HepG2 (cell line): Measurements from ENCODE around the gene ATP5PB. TPM values are rescaled to one million over a fixed set of nuclear protein-coding genes. Genes with fewer than 3 reads are reported as not detected.

ENCODE experiments used
- AKAP8 ChIP-seq: sonication (generic); formaldehyde crosslinking; IDR thresholded peaks from 2 replicates; pipeline ENCODE4 v1.5.1; 2020; ENCODE audit warnings: mild to moderate bottlenecking, missing genetic modification reagents
- DNMT1 ChIP-seq: sonication (generic); formaldehyde crosslinking; IDR thresholded peaks from 2 replicates; pipeline ENCODE4 v1.5.1; 2020; ENCODE audit warnings: mild to moderate bottlenecking, missing genetic modification reagents
- FOSL2 ChIP-seq: sonication (generic); formaldehyde crosslinking; IDR thresholded peaks from 2 replicates; pipeline ENCODE4 v1.4.0; 2020; ENCODE audit warnings: missing genetic modification reagents
- MBD4 ChIP-seq: IDR thresholded peaks from 2 replicates; pipeline ENCODE4 v1.6.1; 2012; ENCODE audit warnings: low read length, inconsistent platforms, borderline replicate concordance
- MXD4 ChIP-seq: IDR thresholded peaks from 2 replicates; pipeline ENCODE4 v1.6.1; 2016; ENCODE audit warnings: mild to moderate bottlenecking, missing biosample characterization, missing genetic modification reagents
- ONECUT2 ChIP-seq: sonication (generic); formaldehyde crosslinking; IDR thresholded peaks from 2 replicates; pipeline ENCODE4 v1.4.0; 2020; ENCODE audit warnings: missing genetic modification reagents
- SALL1 ChIP-seq: sonication (generic); formaldehyde crosslinking; IDR thresholded peaks from 2 replicates; pipeline ENCODE4 v1.8.0; 2022; ENCODE audit warnings: mild to moderate bottlenecking, missing genetic modification reagents
- SMC3 ChIP-seq: IDR thresholded peaks from 2 replicates; pipeline ENCODE4 v1.6.1; 2011; ENCODE audit warnings: low read length, improper control_type of control experiment
- SRY ChIP-seq: sonication (generic); formaldehyde crosslinking; IDR thresholded peaks from 2 replicates; pipeline ENCODE4 v1.8.0; 2022; ENCODE audit warnings: mild to moderate bottlenecking, missing genetic modification reagents
- TAF1 ChIP-seq: sonication (generic); formaldehyde crosslinking; IDR thresholded peaks from 2 replicates; pipeline ENCODE4 v1.4.0; 2020; ENCODE audit warnings: missing genetic modification reagents
- TBX2 ChIP-seq: sonication (generic); formaldehyde crosslinking; IDR thresholded peaks from 2 replicates; pipeline ENCODE4 v1.5.0; 2020; ENCODE audit warnings: missing genetic modification reagents, mild to moderate bottlenecking, borderline replicate concordance
- ZHX1 ChIP-seq: sonication (generic); formaldehyde crosslinking; IDR thresholded peaks from 2 replicates; pipeline ENCODE4 v1.8.1; 2022; ENCODE audit warnings: low read depth, mild to moderate bottlenecking, missing genetic modification reagents
- ZNF20 ChIP-seq: sonication (generic); formaldehyde crosslinking; IDR thresholded peaks from 2 replicates; pipeline ENCODE4 v1.4.0; 2020; ENCODE audit warnings: mild to moderate bottlenecking, moderate library complexity, missing genetic modification reagents
- ZNF570 ChIP-seq: sonication (generic); formaldehyde crosslinking; IDR thresholded peaks from 2 replicates; pipeline ENCODE4 v1.4.0; 2020; ENCODE audit warnings: mild to moderate bottlenecking, missing genetic modification reagents, borderline replicate concordance
- ZSCAN31 ChIP-seq: sonication (generic); formaldehyde crosslinking; IDR thresholded peaks from 2 replicates; pipeline ENCODE4 v1.5.0; 2020; ENCODE audit warnings: low read depth, mild to moderate bottlenecking, missing genetic modification reagents
- ZSCAN5A ChIP-seq: sonication (generic); formaldehyde crosslinking; IDR thresholded peaks from 2 replicates; pipeline ENCODE4 v1.8.0; 2022; ENCODE audit warnings: mild to moderate bottlenecking, missing genetic modification reagents, borderline replicate concordance
- polyA plus RNA-seq, 8 experiments: library from polyadenylated mRNA; depleted of rRNA in 3 of 8; stranded (reverse) in 7 of 8; unstranded in 1 of 8; fragments of >200 nt; fragmentation: Illumina TruSeq in 4 of 8; extraction: Trizol in 4 of 8; gene quantifications; 2 replicates each; pipeline versions ENCODE4 v1.2.1 to v1.2.3, GENCODE V29; 2011 to 2016; ENCODE audit warnings: low read depth in 4 of 8, missing spikeins in 1 of 8, mixed read lengths in 1 of 8; ENCODE audit not compliant: insufficient read depth in 1 of 8
- total RNA-seq, 5 experiments: library from RNA; depleted of rRNA; stranded (reverse); fragments of >200 nt; fragmentation: Illumina TruSeq; extraction: Trizol; gene quantifications; 2 replicates each; pipeline ENCODE4 v1.2.3, GENCODE V29; 2016; ENCODE audit warnings: low read depth in 1 of 5
- TF ChIP-seq, protein P1 (sequence below): sonication (generic); formaldehyde crosslinking; IDR thresholded peaks from 2 replicates; pipeline ENCODE4 v1.8.1; 2023; ENCODE audit warnings: mild to moderate bottlenecking, missing genetic modification reagents, borderline replicate concordance
- TF ChIP-seq, protein P2 (sequence below): sonication (generic); formaldehyde crosslinking; IDR thresholded peaks from 2 replicates; pipeline ENCODE4 v1.5.1; 2020; ENCODE audit warnings: missing genetic modification reagents, mild to moderate bottlenecking, borderline replicate concordance
- TF ChIP-seq, protein P3 (sequence below): sonication (generic); formaldehyde crosslinking; IDR thresholded peaks from 2 replicates; pipeline ENCODE4 v1.9.0; 2021; ENCODE audit warnings: missing genetic modification reagents, mild to moderate bottlenecking, borderline replicate concordance
- TF ChIP-seq, protein P4 (sequence below): sonication (generic); formaldehyde crosslinking; IDR thresholded peaks from 2 replicates; pipeline ENCODE4 v1.5.0; 2020; ENCODE audit warnings: mild to moderate bottlenecking, missing genetic modification reagents

Gene ATP5PB
- total and polyA plus RNA-seq, 2 of the 13 experiments (the other 11 are each of a cell fraction or from before 2014, with no cell fraction given), result 297 to 541 TPM

DNA sequence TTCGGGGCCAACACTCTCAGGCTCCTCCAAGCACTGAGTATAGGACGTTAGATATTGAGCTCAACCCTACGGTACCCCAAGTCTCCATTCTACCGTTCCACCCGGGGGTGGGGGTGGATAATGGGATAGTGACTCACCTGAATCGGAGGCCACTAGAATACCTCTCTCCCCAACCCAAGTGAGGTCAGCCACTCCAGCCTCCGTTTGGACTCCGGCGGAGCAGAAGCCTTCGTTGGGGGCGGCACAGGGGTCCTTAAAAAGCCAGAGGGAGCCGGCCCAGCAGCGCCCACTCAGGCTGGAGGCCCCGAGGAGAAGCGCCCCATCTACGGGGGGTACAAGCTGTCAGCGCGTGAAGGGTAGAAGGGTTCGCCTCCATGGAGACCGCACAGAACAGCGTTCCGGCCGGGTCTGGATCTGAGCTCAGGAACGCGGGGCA lies 764 bp upstream of the ATP5PB start (continued):
- TF ChIP-seq FOSL2 (CRISPR knock-in tag) (peak; percentile 30; the same call in 1 of the 2 replicates), TBX2 (CRISPR knock-in tag) (no peak), ZNF570 (no peak), SRY (0 out of 2 replicates have a peak, but pooled peaks have one; percentile 32), MXD4 (no peak), ZSCAN5A (CRISPR knock-in tag) (no peak), ONECUT2 (CRISPR knock-in tag) (no peak), DNMT1 (no peak), SMC3 (no peak), MBD4 (no peak), TAF1 (CRISPR knock-in tag) (peak; percentile 2; the same call in 1 of the 2 replicates), ZNF20 (no peak), SALL1 (CRISPR knock-in tag) (no peak), ZHX1 (no peak), AKAP8 (CRISPR knock-in tag) (no peak), ZSCAN31 (CRISPR knock-in tag) (0 out of 2 replicates have a peak, but pooled peaks have one; percentile 31)
- TF ChIP-seq, protein P1, sequence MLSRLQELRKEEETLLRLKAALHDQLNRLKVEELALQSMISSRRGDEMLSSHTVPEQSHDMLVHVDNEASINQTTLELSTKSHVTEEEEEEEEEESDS (CRISPR knock-in tag), result no peak
- TF ChIP-seq, protein P2, sequence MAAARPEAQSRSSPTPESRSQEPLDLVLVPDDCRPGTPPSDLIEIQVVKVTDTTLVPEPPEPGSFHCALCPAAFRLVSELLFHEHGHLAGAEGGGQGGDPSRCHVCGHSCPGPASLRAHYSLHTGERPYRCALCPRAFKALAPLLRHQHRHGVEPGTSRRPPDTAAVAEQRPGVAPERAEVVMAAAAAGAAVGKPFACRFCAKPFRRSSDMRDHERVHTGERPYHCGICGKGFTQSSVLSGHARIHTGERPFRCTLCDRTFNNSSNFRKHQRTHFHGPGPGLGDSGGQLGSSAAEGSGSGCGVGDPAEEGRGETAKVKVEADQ (CRISPR knock-in tag), result no peak
- TF ChIP-seq, protein P3, sequence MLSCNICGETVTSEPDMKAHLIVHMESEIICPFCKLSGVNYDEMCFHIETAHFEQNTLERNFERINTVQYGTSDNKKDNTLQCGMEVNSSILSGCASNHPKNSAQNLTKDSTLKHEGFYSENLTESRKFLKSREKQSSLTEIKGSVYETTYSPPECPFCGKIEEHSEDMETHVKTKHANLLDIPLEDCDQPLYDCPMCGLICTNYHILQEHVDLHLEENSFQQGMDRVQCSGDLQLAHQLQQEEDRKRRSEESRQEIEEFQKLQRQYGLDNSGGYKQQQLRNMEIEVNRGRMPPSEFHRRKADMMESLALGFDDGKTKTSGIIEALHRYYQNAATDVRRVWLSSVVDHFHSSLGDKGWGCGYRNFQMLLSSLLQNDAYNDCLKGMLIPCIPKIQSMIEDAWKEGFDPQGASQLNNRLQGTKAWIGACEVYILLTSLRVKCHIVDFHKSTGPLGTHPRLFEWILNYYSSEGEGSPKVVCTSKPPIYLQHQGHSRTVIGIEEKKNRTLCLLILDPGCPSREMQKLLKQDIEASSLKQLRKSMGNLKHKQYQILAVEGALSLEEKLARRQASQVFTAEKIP (CRISPR knock-in tag), result no peak
- TF ChIP-seq, protein P4, sequence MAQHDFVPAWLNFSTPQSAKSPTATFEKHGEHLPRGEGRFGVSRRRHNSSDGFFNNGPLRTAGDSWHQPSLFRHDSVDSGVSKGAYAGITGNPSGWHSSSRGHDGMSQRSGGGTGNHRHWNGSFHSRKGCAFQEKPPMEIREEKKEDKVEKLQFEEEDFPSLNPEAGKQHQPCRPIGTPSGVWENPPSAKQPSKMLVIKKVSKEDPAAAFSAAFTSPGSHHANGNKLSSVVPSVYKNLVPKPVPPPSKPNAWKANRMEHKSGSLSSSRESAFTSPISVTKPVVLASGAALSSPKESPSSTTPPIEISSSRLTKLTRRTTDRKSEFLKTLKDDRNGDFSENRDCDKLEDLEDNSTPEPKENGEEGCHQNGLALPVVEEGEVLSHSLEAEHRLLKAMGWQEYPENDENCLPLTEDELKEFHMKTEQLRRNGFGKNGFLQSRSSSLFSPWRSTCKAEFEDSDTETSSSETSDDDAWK, result no peak
